ENCODE data around the gene STK39.

Gene STK39

DNA sequence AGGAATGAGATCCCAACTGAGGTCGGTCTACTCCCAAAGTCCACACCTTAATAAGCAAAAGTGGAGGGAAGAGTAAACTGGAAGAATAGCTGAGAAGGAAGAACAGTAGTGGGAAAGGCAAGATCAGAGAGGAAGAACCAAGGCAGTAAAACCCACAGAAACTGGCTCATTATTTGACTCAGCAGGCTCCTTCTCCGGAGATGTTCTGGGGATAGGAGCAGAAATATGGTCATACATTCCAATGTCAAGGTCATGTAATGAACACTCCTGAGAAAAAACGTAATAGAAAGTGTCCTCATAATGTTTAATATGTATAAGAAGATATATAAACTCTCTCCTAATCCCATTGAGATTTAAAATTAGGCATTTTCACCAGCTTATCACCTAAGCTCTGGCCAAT is 39.5 kb downstream of the STK39 start:
- no peak for DNase-seq

DNA sequence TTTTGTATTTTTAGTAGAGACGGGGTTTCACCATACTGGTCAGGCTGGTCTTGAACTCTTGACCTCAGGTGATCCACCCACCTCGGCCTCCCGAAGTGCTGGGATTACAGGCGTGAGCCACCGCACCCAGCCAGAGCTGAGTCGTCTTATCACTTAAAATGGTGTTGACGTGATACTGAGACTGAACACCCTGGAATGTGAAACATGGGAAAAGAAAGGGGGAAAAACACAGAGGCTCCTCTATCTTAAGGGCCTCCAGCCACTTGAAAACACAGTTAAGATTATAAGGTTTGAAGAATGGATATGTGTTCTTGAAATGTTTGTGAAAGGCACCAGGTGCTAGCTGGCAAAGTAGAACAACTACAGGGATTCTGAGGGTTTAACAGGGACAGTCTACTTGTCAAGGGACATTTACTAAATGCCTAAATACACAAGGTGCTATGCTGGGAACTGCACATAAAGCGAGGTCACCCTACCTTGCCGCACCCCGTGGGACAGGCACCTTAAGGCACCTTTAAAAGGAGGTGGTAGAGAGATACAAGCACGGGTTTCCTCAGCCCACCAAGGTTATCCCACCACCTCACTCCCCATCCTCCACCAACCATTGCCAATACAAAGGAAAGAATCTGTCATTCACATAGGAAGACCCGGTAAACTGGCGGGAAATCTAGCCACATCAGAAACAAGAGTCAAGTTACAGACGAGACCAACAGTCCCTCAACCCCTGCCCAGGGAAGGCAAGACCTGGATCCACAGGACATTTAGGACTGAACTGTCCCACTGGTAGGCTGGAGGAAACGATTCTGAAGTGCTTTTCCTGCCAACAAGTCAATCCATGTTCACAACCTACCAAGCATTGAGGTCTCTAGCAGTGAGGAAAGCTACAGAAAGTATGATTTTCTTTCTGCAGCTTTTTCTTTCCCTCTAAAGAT is 43.4 kb downstream of the STK39 start:
- no peak for DNase-seq

GRCh38 chr2:168201584-168202116 is 45.7 kb downstream of the STK39 start:
- no peak for DNase-seq

DNA sequence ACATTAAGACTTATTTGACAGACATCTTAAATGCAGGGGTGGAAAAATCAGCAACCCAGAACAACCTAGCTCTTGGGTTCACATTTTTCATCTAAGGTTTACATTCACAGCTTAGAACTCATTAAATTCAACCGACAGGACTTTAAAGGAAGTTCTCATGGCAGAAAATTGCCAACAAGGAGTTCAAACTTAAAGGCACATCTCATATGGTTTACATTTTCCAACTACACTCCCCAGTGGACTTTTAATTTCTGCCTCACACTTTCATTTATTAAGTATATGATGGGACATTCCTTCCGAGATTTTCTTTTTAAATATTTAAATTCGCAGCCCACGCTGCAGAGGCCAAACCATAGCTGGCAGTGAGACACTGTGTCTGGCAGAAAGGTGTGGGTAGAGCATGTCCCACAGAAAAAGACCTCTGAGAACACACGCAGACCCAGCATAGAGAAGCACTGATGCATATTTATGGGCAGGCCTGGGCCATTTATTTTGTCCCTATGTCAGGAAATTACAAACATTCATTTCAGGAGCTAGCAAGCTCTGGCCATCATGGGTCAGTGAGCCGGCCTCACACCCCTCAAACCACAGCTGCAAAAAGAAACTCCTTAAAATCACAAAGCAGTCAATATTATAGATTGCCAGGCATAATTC is 46.3 kb downstream of the STK39 start:
- no peak for DNase-seq

GRCh38 chr2:168198476-168199207 is 48.8 kb downstream of the STK39 start:
- DNase-seq = no peak

DNA sequence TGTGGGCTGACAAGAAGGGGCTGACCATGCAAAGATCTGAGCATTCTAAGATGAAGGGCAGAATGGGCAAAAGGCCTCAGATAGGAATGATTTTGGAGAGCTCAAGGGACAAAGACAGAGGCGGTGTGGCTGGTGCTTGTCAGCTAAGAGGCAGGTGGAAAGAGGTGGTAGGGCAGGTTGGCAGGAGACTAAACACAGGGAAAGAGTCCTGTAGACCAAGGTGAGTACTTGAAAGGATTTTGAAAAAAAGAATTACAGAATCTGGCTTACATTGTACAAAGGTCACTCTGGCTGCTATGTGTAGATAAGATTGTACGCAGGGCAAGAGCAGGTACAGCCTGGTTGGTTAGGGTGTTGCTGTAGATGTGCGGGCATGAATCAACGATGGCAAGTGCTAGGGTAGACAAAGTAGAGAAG is 50.6 kb downstream of the STK39 start:
- DNase-seq = no peak

GRCh38 chr2:168194784-168195522 is 52.4 kb downstream of the STK39 start:
- no peak for DNase-seq

DNA sequence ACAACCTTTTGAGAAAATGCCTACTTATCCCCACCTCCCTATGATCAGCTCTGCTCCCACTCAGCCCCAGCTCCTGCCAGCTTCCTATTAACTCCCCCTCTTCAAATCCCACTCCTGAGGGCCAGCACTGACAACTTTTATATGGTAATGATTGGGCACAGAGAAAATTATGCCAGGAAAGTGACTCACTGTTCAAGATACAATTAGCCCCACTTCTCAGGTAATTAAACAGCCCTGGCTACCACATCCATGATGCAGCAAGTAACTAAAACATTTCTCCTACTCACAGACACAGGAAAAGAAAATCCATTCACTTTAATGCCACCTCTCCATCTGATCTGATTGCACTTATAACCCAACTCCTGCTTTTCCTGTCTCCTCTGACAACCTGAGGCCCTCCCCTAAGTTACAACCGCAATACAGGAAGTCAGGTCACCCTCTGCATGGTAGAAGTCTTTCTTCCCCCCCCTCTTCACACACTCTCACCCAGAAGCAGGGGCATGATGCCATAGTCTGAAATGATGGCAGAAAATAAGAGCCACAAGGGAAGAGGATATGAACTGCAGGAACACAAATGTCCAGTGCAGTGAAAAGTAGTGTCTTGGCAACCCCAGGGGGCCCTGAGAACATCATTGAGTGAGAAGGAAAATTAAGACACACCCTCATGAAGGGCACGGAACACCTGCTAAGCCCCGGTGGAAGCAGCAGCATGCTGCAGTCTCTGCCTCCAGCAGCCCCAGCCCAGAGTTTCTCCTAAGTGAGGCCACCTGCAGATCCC is 54.4 kb downstream of the STK39 start:
- no peak for DNase-seq

GRCh38 chr2:168191955-168192785 is 55.2 kb downstream of the STK39 start:
- no peak for DNase-seq

DNA sequence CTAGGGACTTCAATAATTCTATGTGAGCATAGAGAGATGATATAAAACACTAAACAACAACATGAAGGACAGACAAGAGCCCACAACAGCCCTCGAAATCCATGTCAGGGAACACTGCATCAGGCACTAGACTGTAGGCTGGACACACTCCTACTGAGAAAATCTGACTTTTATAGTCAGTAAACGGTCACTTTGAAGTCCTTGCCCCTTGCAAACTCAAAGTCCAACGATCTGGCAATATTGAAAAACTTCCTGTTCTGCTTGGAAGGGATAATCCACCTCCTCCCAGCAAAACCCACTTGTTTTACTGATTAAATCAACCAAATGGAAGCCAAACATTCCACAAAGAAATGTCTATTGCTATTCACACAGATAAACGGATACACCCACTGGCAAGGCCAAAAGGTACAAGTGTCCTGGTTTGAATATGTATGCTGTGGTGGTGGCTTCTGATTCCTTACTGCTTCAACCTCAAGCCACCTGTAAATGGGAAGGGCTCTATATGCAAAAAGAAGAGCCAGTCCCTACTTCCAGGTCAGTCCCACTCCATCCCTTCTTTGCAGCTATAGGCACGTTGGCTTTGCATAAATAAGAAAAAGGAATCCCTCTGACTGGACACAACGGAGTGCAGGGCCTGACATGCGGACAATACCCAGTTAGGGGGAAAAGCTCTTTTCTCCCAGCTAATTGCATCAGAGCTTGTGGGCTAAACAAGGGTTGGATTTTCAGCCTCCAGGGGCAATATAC is 56.6 kb downstream of the STK39 start:
- DNase-seq = no peak

DNA sequence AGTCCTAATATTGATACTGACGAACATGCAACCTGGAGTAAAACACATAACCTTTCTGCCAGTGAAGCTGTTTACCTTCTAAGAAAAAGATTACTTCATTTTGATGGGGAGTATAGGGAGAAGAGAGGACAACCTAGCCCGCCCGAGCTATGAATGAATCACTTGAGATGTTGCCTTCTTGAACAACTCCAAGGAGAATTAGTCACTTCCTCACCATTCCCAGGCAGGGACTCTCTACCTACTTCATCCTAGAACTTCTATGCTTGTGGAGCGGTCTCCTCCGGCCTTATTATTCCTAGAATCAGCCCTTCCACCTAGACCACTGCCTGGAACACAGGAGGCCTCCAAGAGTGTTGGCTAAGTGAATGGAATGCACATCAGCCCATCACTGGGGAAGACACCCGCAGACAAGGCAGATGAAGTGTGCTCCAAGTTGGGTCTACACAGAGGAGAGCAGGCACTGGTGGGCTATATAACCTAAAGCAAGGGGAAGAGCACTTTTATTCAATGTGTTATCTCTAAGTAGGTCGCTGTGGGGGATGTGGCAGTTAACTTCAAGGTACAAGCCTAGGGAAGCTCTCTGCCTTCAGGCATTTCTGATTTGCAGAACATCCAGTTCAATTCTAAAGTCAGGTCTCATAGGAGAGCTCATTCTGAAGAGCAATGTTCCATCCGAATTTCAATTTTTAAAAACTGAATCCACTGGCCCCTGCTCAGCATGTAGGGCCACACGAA is 57.4 kb downstream of the STK39 start:
- DNase-seq = no peak

DNA sequence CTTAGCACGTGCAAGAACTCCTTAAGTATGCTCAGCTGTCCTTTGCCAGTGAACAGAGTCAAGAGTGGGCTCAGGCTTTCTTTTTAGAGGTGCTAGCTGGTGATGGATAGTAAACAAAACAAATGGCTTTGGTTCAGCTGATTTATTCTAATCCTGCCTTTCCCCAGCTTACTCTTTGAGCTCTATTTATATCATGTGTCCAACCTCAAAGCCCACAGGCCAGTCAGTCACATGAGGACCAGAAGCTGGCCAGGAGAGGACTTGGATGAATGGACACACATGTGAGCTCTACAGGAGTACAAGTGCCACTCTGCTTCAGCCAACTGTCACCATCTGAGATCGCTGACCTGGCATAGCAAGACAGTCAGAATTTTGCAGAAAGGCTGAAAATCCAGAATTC is 59.4 kb downstream of the STK39 start:
- DNase-seq = no peak

DNA sequence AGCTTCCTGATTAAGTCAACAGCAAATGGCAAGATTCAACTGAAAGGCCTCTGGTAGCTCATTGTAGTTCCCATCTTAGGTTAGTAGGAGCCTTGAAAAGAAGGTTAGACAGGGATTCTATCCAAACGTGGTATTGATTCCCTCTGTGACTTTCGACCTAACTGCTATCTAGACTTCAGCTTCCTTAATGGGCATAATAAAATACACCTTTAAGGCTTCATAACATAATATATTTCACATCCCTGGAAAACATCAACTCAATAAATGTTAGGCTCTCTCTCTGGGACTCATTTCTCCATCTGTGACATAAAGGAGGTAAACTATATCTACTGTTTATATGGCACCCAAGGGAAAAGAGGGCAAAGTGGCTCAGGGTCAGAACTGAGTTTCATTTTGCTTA is 60.9 kb downstream of the STK39 start:
- DNase-seq = no peak

- DNase-seq = no peak
These were observed 61.7 kb downstream of the STK39 start for GRCh38 chr2:168185583-168186274.

DNA sequence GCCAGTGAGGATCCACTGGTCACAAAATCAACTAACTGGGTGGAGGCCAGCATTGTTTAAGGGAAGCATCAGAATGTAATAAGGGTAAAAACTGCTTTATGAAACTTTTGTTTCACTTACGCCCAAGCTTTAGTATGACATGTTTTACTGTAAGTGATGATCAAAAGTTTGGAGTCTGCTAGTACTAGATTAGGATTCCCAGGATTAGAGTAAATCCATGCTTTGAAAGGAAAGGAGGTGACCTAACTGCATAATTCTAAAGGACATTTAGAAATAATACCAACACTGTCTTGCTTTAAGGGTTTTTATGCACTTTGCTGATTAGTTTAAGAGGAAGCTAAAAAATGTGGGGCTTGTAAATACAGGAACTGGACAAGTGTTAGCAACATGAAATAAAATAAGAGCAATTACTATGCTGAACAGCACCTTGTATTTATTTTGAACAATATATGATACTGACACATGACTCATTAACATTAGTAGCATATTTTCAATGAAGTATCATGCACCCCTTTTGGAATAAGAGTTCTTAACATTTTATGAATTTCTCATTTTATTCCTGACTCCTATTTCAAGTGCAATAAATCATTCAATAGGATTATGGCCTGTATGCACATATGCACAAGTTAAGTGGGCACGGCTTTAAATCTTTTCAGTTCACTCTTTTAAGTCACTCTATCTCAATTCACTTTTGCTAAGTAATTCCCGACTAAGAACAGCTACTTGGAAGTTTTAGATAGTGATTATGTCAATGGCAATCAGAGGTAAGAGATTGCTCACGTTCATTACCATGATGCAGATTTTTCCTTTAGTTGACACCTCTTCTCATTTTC is 62.5 kb downstream of the STK39 start:
- no peak for DNase-seq

GRCh38 chr2:168183308-168183997 is 63.9 kb downstream of the STK39 start:
- no peak for DNase-seq
